GM21526 (cell line): ENCODE results near the gene SHROOM4.

Experiments
- ATAC-seq: cut with Tn5 transposase; IDR thresholded peaks from one replicate; pipeline ENCODE4 v1.9.1; 2021; ENCODE audit warnings: moderate library complexity; ENCODE audit not compliant: unreplicated experiment, low FRiP score

The SHROOM4 gene, protein sequence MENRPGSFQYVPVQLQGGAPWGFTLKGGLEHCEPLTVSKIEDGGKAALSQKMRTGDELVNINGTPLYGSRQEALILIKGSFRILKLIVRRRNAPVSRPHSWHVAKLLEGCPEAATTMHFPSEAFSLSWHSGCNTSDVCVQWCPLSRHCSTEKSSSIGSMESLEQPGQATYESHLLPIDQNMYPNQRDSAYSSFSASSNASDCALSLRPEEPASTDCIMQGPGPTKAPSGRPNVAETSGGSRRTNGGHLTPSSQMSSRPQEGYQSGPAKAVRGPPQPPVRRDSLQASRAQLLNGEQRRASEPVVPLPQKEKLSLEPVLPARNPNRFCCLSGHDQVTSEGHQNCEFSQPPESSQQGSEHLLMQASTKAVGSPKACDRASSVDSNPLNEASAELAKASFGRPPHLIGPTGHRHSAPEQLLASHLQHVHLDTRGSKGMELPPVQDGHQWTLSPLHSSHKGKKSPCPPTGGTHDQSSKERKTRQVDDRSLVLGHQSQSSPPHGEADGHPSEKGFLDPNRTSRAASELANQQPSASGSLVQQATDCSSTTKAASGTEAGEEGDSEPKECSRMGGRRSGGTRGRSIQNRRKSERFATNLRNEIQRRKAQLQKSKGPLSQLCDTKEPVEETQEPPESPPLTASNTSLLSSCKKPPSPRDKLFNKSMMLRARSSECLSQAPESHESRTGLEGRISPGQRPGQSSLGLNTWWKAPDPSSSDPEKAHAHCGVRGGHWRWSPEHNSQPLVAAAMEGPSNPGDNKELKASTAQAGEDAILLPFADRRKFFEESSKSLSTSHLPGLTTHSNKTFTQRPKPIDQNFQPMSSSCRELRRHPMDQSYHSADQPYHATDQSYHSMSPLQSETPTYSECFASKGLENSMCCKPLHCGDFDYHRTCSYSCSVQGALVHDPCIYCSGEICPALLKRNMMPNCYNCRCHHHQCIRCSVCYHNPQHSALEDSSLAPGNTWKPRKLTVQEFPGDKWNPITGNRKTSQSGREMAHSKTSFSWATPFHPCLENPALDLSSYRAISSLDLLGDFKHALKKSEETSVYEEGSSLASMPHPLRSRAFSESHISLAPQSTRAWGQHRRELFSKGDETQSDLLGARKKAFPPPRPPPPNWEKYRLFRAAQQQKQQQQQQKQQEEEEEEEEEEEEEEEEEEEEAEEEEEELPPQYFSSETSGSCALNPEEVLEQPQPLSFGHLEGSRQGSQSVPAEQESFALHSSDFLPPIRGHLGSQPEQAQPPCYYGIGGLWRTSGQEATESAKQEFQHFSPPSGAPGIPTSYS (N-terminal part only)

DNA sequence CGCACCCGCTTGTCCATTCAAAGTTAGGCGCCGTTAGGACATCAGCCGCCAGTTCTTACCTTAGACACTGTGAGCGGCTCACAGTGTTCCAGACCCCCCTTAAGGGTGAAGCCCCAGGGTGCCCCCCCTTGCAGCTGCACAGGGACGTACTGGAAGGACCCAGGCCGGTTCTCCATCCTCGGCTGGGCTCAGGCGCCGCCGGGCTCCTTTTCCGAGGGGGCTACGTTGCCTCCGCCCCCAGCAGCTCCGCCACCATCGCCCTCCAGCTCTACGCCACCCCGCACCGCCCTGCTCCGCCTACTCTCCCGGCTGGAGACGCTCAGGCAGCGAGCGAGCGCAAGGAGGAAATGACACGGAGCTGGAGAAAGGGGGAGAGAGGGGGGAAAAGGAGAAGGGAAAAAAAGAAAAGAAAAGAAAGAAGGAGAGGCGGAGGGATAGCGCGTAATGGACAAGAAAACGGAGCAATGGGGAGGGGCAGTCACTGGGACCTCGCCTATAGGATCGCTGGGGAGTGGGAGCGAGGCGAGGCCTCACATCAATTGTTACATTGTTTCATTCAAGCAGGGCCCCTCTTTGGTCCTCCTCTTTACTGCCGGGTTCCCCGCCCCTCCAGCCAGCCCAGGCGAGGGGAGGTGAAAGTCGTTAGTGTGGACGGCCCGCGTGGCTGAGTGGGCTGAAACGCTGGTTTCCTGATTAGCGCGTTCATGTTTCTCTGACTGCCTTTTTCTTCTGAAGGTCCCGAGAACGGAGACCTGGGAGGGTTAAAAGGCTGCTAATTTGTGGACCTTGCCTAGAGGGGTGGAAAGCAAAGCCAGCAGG, at the start of gene SHROOM4:
Gene SHROOM4, minus strand, starts transcription at position 352 of the 819 bp plus-strand sequence. Its CDS starts 176 bp downstream, at position 176.
- no peak for ATAC-seq

DNA sequence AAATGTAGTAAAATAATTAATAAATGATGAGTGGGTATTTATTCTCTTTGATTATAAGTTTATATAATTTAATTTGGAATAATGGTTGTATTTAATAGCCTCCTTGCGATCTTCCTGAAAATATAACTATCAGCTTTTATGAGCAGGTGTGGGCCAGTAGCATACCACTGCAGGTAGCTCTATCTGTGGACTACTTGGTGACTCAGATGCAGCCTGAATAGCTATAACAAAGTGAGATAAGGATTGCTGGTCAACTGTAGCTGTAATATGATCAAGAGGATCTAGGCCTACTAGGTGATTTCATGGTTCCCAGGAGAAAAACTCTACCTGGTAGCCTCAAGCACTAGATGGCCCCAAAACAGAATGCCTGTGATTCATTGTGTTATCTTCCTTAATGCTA, 49.5 kb upstream of the SHROOM4 start:
- no peak for ATAC-seq

DNA sequence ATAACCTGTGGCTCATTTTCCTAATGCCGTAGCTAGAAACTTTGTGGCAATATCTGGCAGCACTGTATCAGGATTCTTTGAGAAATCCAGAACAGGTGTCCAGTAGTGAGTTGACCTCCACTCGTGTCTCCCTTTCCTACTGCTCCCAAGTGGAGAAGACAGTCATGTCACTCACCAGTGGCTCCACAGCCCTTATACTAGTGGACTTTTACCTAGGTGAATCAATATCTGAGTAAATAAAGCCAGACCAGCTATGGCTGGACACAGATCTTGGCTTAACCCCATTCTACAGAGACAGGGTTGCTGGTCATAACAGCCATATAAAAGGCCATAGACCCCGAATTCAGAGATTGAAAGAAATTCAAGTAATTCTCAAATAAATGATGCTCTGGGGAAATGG, 46.5 kb upstream of the SHROOM4 start:
- ATAC-seq = no peak

DNA sequence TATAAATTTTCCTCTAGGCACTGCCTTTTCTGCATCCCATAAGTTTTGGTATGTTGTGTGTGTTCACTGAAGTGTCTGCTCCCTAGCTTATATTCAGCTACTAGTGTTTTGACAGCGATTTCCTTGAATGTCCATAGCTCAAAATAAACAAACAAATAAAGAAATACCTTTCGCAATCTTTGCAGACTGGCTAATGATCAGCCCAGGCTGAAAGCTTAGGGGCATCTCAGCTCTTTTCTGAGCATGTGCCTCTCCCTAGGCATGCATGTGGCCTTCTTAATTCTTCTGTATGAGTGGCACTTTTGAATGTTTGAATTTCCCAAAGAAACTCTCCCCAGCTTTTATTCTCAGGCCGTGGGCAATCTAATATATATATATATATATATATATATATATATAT, 44.6 kb upstream of the SHROOM4 start:
- ATAC-seq = no peak

DNA sequence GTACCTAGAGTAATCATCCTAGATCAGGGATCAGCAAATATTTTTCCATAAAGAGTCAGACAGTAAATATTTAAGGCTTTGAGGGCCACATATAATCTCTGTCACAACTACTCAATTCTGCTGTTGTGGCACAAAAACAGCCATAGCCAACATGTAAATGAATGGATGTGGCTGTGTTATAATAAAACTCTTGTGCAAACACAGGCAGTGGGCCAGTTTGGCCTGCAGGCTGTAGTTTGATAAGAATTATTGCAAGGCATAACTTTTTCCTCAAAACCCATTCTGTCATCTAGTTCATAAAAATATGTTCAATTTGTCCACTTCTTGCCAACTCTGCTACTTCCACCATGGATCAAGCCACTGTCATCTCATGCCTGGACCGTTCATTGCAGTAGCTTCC, 39.4 kb upstream of the SHROOM4 start:
- ATAC-seq = no peak

DNA sequence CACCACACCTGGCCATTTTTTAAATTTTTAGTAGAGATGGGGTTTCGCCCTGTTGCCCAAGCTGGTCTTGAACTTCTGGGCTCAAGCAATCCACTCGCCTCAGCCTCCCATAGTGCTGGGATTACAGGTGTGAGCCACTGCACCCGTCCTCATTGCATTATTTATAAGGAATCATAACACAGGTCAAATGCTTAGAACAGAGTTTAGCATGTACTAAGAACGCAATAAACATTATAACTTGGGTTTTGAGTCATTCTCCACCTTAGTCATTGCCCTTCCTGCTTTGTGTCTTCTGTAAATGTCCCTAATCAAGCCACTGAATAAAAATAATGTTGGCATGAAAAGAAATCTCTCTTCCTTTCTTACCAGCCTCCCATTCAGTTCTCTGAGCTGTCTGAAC, 38.5 kb upstream of the SHROOM4 start:
- no peak for ATAC-seq

DNA sequence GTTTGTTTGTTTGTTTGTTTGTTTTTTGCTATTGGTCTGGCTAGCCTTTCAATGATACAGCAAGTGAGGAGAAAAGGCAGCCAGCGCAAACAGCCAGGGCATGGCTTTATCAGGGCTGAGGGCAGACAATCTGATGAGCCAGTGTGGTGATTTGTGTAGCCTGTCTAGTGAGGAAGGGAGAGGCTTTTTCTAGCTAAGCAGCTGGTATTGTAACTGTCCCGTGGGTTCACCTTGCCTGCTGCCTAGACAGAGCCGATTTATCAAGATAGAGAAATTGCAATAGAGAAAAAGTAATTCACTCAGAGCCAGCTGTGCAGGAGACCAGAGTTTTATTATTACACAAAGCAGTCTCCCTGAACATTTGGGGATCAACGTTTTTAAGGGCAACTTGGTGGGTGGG, 28.2 kb upstream of the SHROOM4 start:
- ATAC-seq = no peak

DNA sequence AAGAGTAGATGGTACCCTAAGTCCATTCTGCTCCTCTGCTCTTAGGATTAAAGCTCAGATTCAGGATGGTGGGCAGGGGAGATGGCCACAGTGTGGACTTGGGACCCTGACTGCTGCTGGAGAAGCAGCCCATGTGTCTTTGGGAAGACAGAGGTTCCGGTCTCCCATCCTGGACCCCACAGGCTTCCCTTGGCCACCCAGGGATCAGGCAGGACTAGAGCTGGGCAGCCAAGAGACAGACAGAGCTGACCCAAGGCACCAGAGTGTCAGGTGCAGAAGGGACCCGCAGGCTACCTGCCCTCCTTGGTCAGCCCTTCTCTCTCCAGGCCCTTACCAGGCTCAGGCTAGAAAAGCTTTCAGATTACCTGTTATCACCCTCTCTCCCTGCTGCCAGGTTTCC, 25.7 kb upstream of the SHROOM4 start:
- no peak for ATAC-seq

DNA sequence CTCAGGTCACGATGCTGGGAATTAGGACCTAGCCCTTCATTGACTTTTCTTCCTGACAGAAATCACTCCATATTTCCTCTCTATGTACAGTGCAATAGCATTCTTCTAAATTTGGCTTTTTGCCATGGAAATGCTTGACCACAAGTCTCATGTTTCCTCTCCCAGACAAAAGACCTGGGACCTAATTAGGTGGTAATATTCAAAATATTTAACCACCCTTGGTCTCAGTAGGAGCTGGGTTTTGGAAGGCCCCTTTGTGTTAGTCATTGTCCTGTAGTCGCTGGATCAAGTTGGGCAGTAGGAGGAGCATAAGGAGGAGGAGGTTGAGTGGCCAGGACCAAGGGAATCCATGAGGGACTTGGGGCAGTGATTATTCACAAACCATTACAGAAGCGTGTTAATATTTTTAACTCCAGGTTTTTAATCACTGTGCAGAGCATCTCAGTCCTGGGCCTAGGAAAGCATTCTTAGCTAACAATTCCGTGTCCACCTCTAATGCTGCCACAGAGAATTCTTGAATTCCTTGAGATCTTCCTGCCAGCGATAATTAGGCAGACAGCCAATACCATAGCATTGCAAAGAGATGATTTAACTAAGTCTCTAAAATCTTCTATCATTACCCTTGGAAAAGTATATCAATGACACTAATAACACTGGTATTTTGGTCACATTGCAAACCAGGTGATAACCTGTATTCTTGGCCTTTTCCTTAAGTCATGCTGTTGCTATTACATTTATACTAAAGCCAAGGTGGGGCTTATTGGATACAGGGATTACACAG, 25.0 kb upstream of the SHROOM4 start:
- no peak for ATAC-seq

DNA sequence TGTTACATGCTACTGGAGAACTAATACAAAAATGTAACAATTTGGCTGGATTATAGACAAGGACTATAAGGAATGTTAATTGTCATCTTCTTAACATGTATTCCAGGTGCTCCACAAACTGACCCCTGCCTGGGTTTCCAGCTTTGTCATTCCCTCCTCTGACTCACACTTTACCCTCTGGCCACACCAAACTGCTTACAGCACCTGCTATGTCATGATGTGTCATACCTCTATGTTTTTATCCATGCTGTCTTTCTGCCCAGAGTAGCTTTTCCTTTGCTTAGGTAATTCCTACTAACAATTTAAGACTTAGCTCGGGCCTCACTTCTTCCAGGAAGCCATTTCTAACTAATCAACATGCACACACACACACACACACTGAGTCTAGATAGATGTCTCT, 14.0 kb upstream of the SHROOM4 start:
- ATAC-seq = no peak

DNA sequence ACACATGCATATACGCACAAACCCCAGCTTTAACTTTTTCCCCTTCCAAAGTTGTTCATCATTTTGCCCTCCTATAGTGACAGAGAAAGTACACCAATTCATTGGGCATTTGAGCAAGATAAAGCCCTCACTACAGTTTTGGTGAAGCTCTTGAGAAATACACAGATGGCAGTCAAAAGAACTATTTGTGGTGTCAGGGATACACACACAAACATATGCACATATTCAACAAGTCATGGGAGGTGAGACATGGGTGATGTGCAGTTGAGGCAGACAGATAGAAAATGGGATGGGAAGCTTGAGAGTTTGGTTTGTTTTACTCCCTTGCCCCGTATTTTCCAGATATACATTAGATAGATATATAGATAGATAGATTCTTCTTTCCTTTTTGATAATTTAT, 11.8 kb upstream of the SHROOM4 start:
- no peak for ATAC-seq

DNA sequence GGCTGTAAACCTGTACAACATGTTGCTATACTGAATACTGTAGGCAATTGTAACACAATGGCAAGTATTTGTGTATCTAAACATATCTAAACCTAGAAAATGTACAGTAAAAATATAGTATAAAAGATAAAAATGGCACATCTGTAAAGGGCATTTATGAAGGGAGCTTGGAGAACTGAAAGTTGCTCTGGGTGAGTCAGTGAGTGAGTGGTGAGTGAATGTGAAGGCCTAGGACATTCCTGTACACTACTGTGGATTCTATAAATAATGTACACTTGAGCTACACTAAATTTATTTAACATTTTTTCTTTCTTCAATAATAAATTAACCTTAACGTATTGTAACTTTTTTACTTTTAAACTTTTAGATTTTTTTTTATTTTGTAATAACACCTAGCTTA, 5.0 kb upstream of the SHROOM4 start:
- no peak for ATAC-seq

DNA sequence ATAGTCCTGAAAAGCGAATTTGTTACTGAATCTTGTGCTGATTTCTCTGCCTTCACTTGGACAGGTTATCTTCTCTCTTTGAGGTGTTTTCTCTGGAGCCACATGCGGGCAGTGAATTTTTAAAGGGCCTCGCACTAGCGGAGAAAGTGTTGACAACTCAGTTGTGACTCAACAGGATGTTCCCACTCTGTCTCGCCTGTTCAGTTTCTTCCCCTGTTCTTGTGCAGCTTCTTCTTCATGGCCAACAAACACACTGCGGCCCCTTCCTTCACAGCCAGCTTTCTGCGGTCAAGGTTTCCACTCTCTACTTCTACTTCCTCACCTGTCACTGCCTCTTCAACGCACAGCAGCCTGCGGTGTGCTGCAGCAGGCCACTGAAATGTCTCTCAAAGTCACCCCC, 1.1 kb upstream of the SHROOM4 start:
- no peak for ATAC-seq

DNA sequence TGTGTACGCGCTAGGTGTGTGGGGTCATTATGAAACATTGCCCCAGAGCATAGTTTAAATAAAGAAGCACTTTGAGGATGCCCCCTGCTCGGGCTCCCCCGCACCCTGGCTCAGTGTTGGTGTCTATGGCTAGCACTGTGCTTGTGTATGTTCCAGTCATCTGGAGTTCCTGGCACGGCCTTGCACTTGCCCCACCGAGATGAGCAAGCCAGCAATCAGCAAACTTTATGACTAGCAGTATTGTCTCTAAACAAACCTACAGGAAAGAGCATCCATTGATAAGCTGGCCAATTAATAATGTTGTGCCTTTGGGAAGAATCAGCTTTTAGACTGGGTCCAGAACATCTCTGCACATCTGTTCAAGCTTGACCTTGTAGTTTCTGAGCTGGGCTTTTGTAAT, 707 bp upstream of the SHROOM4 start:
- no peak for ATAC-seq

DNA sequence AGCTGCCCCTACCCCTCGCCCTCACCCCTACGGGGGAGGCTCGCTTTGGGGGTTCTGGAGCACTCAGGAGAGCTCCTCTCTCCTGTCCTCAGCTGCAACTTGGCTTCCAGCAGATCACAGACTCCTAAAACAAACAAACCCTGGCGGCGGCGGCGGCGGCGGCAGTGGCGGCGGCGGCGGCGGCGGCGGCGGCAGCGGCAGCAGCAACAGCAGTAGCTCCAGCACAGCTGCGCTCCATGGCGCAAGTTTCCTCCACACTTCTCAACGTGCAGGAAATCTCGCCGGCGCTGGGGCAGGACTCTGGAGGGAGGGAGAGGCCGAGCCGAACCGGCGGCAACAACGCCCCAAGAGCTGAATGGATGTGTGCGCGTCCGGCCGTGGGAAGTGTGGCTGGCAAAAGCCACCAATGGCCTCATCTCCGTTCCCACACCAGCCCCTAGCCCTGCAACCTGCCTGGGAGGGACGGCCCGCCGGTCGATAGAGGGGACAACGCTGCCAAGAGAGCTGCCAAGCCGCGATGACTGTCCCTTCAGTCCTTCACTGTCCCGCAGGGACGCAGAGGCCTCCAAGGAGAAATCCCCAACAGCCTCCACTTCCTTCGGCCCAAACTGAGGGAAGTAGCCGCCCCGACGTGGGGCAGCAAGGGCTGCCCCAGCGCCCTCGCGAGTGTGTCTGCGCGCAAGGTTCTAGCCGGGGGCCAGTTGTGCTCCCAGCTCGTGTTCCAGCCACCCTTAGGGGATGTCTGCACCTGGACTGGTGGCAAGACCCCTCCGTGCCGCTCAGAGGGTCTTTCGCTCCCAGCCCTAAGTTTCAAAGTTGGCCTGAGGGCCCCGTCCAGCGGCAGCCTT, 775 bp downstream of the SHROOM4 start:
- no peak for ATAC-seq

DNA sequence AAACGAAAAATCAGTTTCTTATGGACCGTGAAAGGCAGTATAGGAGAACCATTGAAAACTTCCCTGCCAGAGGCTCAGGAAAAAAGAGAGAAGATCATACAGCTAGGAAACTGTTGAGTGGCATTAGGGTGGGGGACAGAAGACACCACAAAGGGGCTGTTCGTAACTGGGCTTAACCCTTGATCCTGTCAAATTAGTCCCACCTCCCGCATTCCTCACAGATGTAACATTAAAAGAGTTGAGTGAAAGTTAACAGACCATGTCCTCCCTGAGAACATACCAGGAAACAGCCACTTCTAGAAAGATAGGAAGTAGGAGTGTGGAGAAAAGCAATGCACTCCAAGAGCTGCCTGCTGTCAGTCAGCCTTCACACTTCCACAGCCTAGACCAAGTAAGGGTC, 8.7 kb downstream of the SHROOM4 start:
- no peak for ATAC-seq

DNA sequence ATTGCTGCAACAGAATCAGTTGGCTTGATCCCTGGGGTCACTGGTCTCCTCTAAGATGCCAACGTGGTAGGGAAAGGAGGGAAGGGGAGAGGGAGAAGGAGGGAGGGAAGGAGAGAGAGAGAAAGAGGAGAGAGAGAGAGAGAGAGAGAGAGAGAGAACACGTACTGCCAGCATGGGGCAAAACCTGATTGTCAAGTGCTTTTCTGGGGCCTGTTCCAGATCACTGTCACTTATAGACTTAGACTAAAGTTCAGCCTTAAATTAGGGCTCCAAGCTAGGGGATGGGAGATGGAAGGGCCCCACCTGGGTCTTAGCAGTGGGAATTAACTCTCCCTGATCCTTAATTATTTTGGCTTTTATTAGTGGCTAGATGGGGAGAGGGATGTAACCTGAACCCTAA, 12.9 kb downstream of the SHROOM4 start:
- no peak for ATAC-seq

DNA sequence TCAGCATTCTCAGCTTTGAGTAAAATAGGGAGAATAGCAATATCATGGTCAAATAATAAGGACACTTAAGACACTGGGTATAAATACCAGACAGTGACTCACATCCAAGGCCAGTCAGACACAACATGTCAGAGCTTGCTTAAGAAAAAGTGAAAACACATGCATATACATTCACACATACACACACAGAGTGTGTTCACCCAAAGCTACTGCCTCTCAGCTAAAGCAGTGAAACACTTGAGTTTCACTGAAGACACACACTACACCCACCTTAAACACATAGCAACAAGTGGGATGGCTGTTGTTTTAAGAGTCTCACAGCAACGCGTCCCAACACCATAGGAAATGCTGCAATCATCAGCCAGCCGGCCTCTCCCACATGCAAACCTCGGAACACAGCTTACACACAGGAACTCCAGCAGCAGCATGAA, 14.4 kb downstream of the SHROOM4 start:
- ATAC-seq = no peak
